Smooth muscle cell (in vitro differentiated cells): ENCODE data around the gene KCNJ6. TPM values are rescaled to one million over a fixed set of nuclear protein-coding genes. Genes with fewer than 3 reads are reported as not detected.

Experiments
- DNase-seq: peaks from one replicate; lab custom pipeline; 2025; ENCODE audit not compliant: unreplicated experiment; lab: John Stamatoyannopoulos, UW
- H2AFZ ChIP-seq: fragments of 200-600 bp; sonication (generic); 2 replicates; pipeline ENCODE4 v1.6.0; 2016; ENCODE audit warnings: antibody characterized with exemption, low read depth, mild to moderate bottlenecking
- H3F3A ChIP-seq: fragments of 200-600 bp; sonication (generic); 2 replicates; pipeline ENCODE4 v1.6.0; 2017; ENCODE audit warnings: antibody characterized with exemption, low read depth
- H3K27ac ChIP-seq: fragments of 200-600 bp; sonication (generic); 2 replicates; pipeline ENCODE4 v1.5.1; 2016; ENCODE audit warnings: low read depth, mild to moderate bottlenecking
- H3K27me3 ChIP-seq: fragments of 200-600 bp; sonication (generic); 2 replicates; pipeline ENCODE4 v1.6.1; 2016; ENCODE audit warnings: low read depth, mild to moderate bottlenecking
- H3K36me3 ChIP-seq: fragments of 200-600 bp; sonication (generic); 2 replicates; pipeline ENCODE4 v1.5.1; 2016; ENCODE audit warnings: low read depth
- H3K4me1 ChIP-seq: fragments of 200-600 bp; sonication (generic); 2 replicates; pipeline ENCODE4 v1.5.1; 2016; ENCODE audit warnings: low read depth
- H3K4me2 ChIP-seq: fragments of 200-600 bp; sonication (generic); 2 replicates; pipeline ENCODE4 v1.6.0; 2016; ENCODE audit warnings: mild to moderate bottlenecking
- H3K4me3 ChIP-seq: fragments of 200-600 bp; sonication (generic); 2 replicates; pipeline ENCODE4 v1.5.1; 2016; ENCODE audit warnings: mild to moderate bottlenecking
- H3K79me2 ChIP-seq: fragments of 200-600 bp; sonication (generic); 2 replicates; pipeline ENCODE4 v1.6.0; 2016; ENCODE audit warnings: low read depth, mild to moderate bottlenecking
- H3K9ac ChIP-seq: fragments of 200-600 bp; sonication (generic); 2 replicates; pipeline ENCODE4 v1.6.0; 2016; ENCODE audit warnings: low read depth
- H3K9me3 ChIP-seq: fragments of 200-600 bp; sonication (generic); replicated peaks from 2 replicates; pipeline ENCODE4 v1.5.1; 2016; ENCODE audit warnings: low read depth
- H4K20me1 ChIP-seq: fragments of 200-600 bp; sonication (generic); 2 replicates; pipeline ENCODE4 v1.6.0; 2016; ENCODE audit warnings: low read depth
- WGBS: methylation state at CpG from one replicate; pipeline ENCODE4 v1.1.7; 2016; ENCODE audit warnings: low lambda C conversion rate; 5-methylcytosine and 5-hydroxymethylcytosine counted together
- polyA plus RNA-seq: library from polyadenylated mRNA; unstranded; fragments of >200 nt; fragmentation: Nextera tagmentation; extraction: Ambion mirVana; gene quantifications from 2 replicates; pipeline ENCODE4 v1.2.1, GENCODE V29; 2016
- total RNA-seq: library from RNA; depleted of rRNA; stranded (reverse); fragments of >200 nt; gene quantifications from 2 replicates; pipeline ENCODE4 v1.2.3, GENCODE V29; 2014
- TF ChIP-seq, protein P1 (sequence below): fragments of 200-600 bp; sonication (generic); IDR thresholded peaks from 2 replicates; pipeline ENCODE4 v1.5.1; 2017; ENCODE audit warnings: borderline replicate concordance, mild to moderate bottlenecking, antibody characterized with exemption; ENCODE audit not compliant: insufficient read depth, poor library complexity, severe bottlenecking

The KCNJ6 gene
- total and polyA plus RNA-seq, 2 experiments from 2014 or later: 0.15 to 0.27 TPM

- Histone ChIP-seq H3K4me2 (no peak overlapping the region), H3K27me3 (peaks cover 23% of the 10 kb centered on the region), H3K4me1 (no peaks in the 10 kb centered on the region), H3K9me3 (no peaks in the 10 kb centered on the region), H3K79me2 (no peaks in the 10 kb centered on the region), H3F3A (no peaks in the 10 kb centered on the region), H3K4me3 (no peak overlapping the region), H4K20me1 (no peaks in the 10 kb centered on the region), H3K27ac (no peak overlapping the region), H3K36me3 (no peaks in the 10 kb centered on the region), H3K9ac (no peak overlapping the region), H2AFZ (no peak overlapping the region)
- TF ChIP-seq, protein P1, sequence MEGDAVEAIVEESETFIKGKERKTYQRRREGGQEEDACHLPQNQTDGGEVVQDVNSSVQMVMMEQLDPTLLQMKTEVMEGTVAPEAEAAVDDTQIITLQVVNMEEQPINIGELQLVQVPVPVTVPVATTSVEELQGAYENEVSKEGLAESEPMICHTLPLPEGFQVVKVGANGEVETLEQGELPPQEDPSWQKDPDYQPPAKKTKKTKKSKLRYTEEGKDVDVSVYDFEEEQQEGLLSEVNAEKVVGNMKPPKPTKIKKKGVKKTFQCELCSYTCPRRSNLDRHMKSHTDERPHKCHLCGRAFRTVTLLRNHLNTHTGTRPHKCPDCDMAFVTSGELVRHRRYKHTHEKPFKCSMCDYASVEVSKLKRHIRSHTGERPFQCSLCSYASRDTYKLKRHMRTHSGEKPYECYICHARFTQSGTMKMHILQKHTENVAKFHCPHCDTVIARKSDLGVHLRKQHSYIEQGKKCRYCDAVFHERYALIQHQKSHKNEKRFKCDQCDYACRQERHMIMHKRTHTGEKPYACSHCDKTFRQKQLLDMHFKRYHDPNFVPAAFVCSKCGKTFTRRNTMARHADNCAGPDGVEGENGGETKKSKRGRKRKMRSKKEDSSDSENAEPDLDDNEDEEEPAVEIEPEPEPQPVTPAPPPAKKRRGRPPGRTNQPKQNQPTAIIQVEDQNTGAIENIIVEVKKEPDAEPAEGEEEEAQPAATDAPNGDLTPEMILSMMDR: no peak
- WGBS: 75% methylated on average over 2 of the region's 2 CpGs
- no peak for DNase-seq
These were observed 12.9 kb downstream of the KCNJ6 start for GRCh38 chr21:37903396-37903795.

DNA sequence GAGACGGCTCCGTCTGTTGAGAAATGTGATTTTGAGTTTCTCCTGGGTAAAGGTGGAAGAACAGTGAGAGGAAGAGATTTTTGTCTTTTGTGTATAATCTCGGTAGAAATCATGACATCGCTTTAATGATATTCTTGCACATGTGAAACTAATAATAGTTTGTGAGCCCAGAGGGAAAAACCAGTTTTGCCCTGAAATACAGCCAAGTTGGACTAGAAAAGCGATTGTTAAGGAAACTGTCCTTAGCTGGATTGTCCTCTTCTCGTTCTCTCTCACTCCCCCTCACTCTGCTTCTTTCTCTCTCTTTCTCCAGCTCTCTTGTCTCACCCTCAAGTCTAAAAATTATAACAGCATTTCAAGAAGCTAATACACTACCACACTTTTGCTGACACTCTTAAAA, 17.1 kb downstream of the KCNJ6 start:
- TF ChIP-seq, protein P1: no peak
- WGBS: 82% methylated on average over 6 of the region's 6 CpGs
- H3K9ac ChIP-seq: no peak overlapping the region

GRCh38 chr21:37896788-37897187, 19.5 kb downstream of the KCNJ6 start:
- no peak for DNase-seq
- no peak overlapping the region for H3K9ac ChIP-seq
- H3F3A ChIP-seq: no peaks in the 10 kb centered on the region
- no peaks in the 10 kb centered on the region for H4K20me1 ChIP-seq
- no peak overlapping the region for H2AFZ ChIP-seq
- H3K79me2 ChIP-seq: no peaks in the 10 kb centered on the region
- peaks cover 23% of the 10 kb centered on the region for H3K27me3 ChIP-seq
- no peak overlapping the region for H3K27ac ChIP-seq
- TF ChIP-seq, protein P1: no peak
- WGBS: 88% methylated on average over 5 of the region's 5 CpGs
- no peaks in the 10 kb centered on the region for H3K36me3 ChIP-seq
- H3K9me3 ChIP-seq: no peaks in the 10 kb centered on the region
- H3K4me2 ChIP-seq: no peak overlapping the region
- H3K4me3 ChIP-seq: no peak overlapping the region
- H3K4me1 ChIP-seq: no peaks in the 10 kb centered on the region

More for the DNA sequence above, 17.1 kb downstream of the KCNJ6 start:
- Histone ChIP-seq H3F3A (no peaks in the 10 kb centered on the region), H3K36me3 (no peaks in the 10 kb centered on the region), H3K27ac (no peak overlapping the region), H2AFZ (no peak overlapping the region), H4K20me1 (no peaks in the 10 kb centered on the region), H3K4me1 (no peaks in the 10 kb centered on the region), H3K9me3 (no peaks in the 10 kb centered on the region), H3K79me2 (no peaks in the 10 kb centered on the region), H3K4me2 (no peak overlapping the region), H3K27me3 (peaks cover 23% of the 10 kb centered on the region), H3K4me3 (no peak overlapping the region)
- DNase-seq: no peak

- WGBS: 63% methylated on average over 2 of the region's 2 CpGs
- no peaks in the 10 kb centered on the region for H3K9me3 ChIP-seq
- TF ChIP-seq, protein P1: no peak
- H3F3A ChIP-seq: no peaks in the 10 kb centered on the region
- no peak overlapping the region for H3K9ac ChIP-seq
- no peaks in the 10 kb centered on the region for H4K20me1 ChIP-seq
- no peaks in the 10 kb centered on the region for H3K4me1 ChIP-seq
- no peaks in the 10 kb centered on the region for H3K79me2 ChIP-seq
- H3K27me3 ChIP-seq: peaks cover 7% of the 10 kb centered on the region
- H2AFZ ChIP-seq: no peak overlapping the region
- H3K4me2 ChIP-seq: no peak overlapping the region
- H3K27ac ChIP-seq: no peak overlapping the region
- H3K36me3 ChIP-seq: no peaks in the 10 kb centered on the region
- no peak for DNase-seq
- H3K4me3 ChIP-seq: no peak overlapping the region
These were observed 24.3 kb downstream of the KCNJ6 start for GRCh38 chr21:37891972-37892371.
